Iris pigment epithelial cell (primary cell): ENCODE data around the gene CPEB3.

ENCODE experiments used
- DNase-seq: peaks from one replicate; pipeline ENCODE4 v3.0.0-alpha.2; 2011; ENCODE audit warnings: low read depth

Gene CPEB3

GRCh38 chr10:92102601-92103213 lies 188.2 kb downstream of the CPEB3 start:
- no peak for DNase-seq

GRCh38 chr10:92094960-92095359 lies 195.9 kb downstream of the CPEB3 start:
- DNase-seq = no peak

GRCh38 chr10:92091965-92092364 lies 198.9 kb downstream of the CPEB3 start:
- DNase-seq = no peak

GRCh38 chr10:92087750-92088395 lies 203.0 kb downstream of the CPEB3 start:
- peak; percentile 84 for DNase-seq

- peak; percentile 40 for DNase-seq
Observed at GRCh38 chr10:92082583-92083280, 208.1 kb downstream of the CPEB3 start.

- no peak for DNase-seq
Observed at GRCh38 chr10:92081641-92082040, 209.2 kb downstream of the CPEB3 start.

- DNase-seq = no peak
Observed at GRCh38 chr10:92080244-92080643, 210.6 kb downstream of the CPEB3 start.

GRCh38 chr10:92079003-92079402 lies 211.9 kb downstream of the CPEB3 start:
- DNase-seq = no peak

- no peak for DNase-seq
Observed at GRCh38 chr10:92076722-92077121, 214.2 kb downstream of the CPEB3 start.

- no peak for DNase-seq
Observed at GRCh38 chr10:92075829-92076228, 215.0 kb downstream of the CPEB3 start.

- peak; percentile 14 for DNase-seq
Observed at GRCh38 chr10:92074126-92074887, 216.6 kb downstream of the CPEB3 start.

- peak; percentile 68 for DNase-seq
Observed at GRCh38 chr10:92068900-92069299, 222.0 kb downstream of the CPEB3 start.

- no peak for DNase-seq
Observed at GRCh38 chr10:92066386-92066785, 224.5 kb downstream of the CPEB3 start.

- peak; percentile 29 for DNase-seq
Observed at GRCh38 chr10:92064506-92064905, 226.4 kb downstream of the CPEB3 start.

GRCh38 chr10:92062273-92062672 lies 228.6 kb downstream of the CPEB3 start:
- DNase-seq = no peak

- DNase-seq = no peak
Observed at GRCh38 chr10:92054807-92055206, 236.1 kb downstream of the CPEB3 start.

- DNase-seq = no peak
Observed at GRCh38 chr10:92052741-92053140, 238.1 kb downstream of the CPEB3 start.

GRCh38 chr10:92052088-92052487 lies 238.8 kb downstream of the CPEB3 start:
- DNase-seq = no peak

- peak; percentile 24 for DNase-seq
Observed at GRCh38 chr10:92047215-92047614, 243.7 kb downstream of the CPEB3 start.

- DNase-seq = no peak
Observed at GRCh38 chr10:92045641-92046106, 245.2 kb downstream of the CPEB3 start.

- DNase-seq = no peak
Observed at GRCh38 chr10:92042541-92042940, 248.3 kb downstream of the CPEB3 start.

- DNase-seq = no peak
Observed at GRCh38 chr10:92038949-92039348, 251.9 kb downstream of the CPEB3 start.
